GM12873 (cell line): ENCODE data around the gene VPS37C.

ENCODE experiments used
- CTCF ChIP-seq: IDR thresholded peaks from 2 replicates; pipeline ENCODE4 v1.5.1; 2012; ENCODE audit warnings: low read depth, mild to moderate bottlenecking, moderate library complexity, low read length, control low read depth; ENCODE audit not compliant: insufficient read depth; ENCODE audit errors: missing control alignments

The VPS37C gene

DNA sequence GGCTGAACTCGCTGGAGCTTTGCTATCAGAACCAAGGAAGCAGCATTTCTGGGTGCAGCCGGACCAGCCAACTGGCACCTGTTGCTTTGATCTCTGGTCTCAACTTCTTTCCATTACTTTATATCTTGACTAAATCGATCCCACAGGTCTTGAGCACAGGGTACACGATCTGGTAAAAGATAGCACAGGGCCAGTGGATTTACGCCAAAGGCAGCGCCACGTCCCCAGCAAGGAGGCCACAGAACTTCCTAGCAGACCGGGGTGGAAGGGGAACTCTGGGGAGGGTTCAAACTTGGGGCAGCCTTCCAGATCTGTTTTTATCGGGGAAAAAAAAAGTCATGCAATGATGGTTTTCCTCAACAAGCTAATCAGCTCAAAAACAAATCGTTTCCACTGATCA lies 14.0 kb downstream of the VPS37C start:
- TF ChIP-seq CTCF, result no peak

GRCh38 chr11:61146416-61146815 lies 14.8 kb downstream of the VPS37C start:
- TF ChIP-seq CTCF, result no peak

DNA sequence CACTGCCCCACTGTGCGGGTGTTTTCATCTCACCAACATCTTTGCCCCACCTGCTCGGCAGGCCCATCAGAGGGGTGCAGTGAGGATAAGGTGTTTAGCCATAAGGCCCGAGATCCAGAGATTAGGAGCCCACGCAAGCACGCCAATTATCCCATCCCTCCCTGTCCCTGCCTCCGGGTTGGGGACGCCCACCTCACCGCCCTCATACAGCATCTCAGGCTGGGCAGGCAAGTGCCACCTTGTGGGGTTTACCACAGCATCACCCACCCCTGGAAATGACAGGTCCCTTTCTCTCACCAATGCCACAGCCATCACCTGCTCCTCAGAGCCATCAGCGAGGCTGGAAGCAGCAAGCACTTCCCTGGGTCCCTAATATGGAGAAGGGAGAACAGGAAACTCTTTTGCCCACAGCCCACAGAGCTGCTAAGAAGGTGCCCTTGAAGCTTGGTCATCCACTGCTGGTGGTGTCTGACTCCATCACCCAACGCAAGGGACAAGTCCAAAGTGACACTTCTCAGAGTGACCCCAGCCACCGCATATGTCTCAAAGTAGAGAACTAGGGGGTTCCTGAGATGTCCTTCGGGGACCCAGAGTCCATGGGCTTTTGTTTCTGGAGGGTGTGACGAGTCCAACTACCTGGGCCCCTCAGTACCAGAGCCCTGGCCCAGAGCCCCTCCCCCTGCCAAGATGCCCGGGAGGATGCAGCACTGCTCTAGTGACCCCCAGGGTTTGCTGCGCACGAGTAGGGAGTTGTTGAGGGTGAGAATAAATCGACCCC lies 15.8 kb downstream of the VPS37C start:
- no peak for TF ChIP-seq CTCF

- TF ChIP-seq CTCF, result no peak
Measured at GRCh38 chr11:61144511-61145179, 16.6 kb downstream of the VPS37C start.

DNA sequence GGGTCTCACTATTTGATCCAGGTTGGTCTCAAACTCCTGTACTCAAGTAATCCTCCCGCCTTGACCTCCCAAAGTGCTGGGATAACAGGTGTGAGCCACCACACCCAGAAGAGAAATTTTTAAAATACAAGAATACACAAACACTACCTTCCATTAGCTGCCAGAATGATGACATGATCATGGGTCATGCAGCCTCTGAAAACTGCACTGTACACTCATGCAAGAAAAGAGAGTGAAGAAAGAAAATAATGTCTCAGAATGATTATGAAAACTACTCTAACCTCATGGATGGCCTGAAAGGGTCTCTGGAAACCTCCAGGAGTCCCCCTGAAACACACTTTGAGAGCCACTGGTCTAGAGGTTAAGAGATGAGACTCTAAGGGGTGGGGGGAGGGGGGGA lies 18.8 kb downstream of the VPS37C start:
- TF ChIP-seq CTCF, result no peak

- peak; percentile 13 for TF ChIP-seq CTCF
Measured at GRCh38 chr11:61141601-61142028, 19.6 kb downstream of the VPS37C start.

DNA sequence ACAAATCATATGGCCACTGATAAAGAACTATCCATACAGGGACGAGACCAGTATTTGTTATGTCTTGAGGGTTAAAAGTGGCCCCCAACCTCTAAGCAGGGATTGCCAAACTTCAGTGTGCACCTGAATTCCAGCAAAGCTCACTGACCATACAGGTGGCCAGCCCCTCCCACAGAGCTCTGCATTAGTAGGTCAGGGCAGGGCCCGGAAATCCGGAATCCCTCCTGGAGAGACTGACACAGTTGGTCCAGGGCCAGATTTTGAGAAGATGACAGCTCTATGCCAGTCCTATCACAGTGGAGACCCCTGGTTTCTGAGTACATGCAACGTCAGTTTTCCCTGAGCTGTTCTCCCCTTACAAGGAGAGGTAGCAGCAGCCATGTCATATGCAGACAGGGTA lies 20.8 kb downstream of the VPS37C start:
- no peak for TF ChIP-seq CTCF
